HL-60 (cell line): ENCODE results near the gene TMPRSS9.

Experiments
- DNase-seq, 2 experiments: peaks; one replicate each; pipeline ENCODE4 v3.0.0-alpha.2; 2010 to 2020; ENCODE audit warnings: low read depth in 1 of 2, low spot score in 1 of 2
- H3K27ac ChIP-seq: fragments of 250-450 bp; sonication (Bioruptor Pico); replicated peaks from 2 replicates; pipeline ENCODE4 v1.5.1; 2020; ENCODE audit warnings: mild to moderate bottlenecking, moderate library complexity
- H3K27me3 ChIP-seq: fragments of 250-450 bp; sonication (Bioruptor Pico); 2 replicates; pipeline ENCODE4 v1.5.1; 2021; ENCODE audit warnings: mild to moderate bottlenecking, moderate library complexity; ENCODE audit not compliant: insufficient read depth, poor library complexity, severe bottlenecking
- H3K4me3 ChIP-seq: replicated peaks from 2 replicates; pipeline ENCODE4 v1.5.1; 2011; ENCODE audit warnings: mild to moderate bottlenecking, control low read depth, low read length; ENCODE audit not compliant: insufficient read depth
- GABPA ChIP-seq: IDR thresholded peaks from 2 replicates; pipeline ENCODE4 v1.6.1; 2012; ENCODE audit warnings: low read depth
- POLR2AphosphoS5 ChIP-seq: IDR thresholded peaks from 2 replicates; pipeline ENCODE4 v1.6.1; 2012; ENCODE audit warnings: low read depth
- SPI1 ChIP-seq: IDR thresholded peaks from 2 replicates; pipeline ENCODE4 v1.6.1; 2012; ENCODE audit warnings: low read depth, mild to moderate bottlenecking, borderline replicate concordance
- TF ChIP-seq, protein P1 (sequence below): IDR thresholded peaks from one replicate; pipeline ENCODE4 v1.5.1; 2011; ENCODE audit warnings: low read length, control low read depth, inconsistent platforms; ENCODE audit not compliant: insufficient read depth
- TF ChIP-seq, protein P2 (sequence below): IDR thresholded peaks from 2 replicates; pipeline ENCODE4 v1.6.1; 2012; ENCODE audit warnings: low read depth; ENCODE audit not compliant: insufficient replicate concordance

Gene TMPRSS9

DNA sequence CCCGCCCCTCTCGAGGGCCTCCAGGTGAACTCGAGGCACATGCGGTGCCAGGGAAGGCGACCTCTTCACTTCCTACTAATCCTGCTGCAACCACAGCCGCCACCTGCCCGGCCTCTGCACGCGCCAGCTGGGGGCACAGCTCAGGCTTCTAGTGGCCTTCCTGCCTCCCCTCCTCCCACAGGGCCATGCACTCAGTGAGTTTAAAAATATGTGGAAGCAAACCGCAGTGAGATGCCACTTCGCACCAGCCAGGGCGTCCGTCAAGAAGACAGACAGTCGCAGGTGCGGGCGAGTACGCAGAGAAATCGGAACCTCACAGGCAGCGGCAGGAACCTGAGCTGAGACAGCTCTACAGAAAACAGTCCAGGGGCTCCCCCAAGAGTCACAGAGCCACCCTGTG is 86.3 kb downstream of the TMPRSS9 start:
- peak; percentile 38 to 87 for DNase-seq
- H3K4me3 ChIP-seq: no peak overlapping the region
- no peaks in the 10 kb centered on the region for H3K27me3 ChIP-seq
- TF ChIP-seq POLR2AphosphoS5 (peak; percentile 97), SPI1 (peak; percentile 54; the same call in 1 of the 2 replicates), GABPA (no peak)
- TF ChIP-seq, protein P1, sequence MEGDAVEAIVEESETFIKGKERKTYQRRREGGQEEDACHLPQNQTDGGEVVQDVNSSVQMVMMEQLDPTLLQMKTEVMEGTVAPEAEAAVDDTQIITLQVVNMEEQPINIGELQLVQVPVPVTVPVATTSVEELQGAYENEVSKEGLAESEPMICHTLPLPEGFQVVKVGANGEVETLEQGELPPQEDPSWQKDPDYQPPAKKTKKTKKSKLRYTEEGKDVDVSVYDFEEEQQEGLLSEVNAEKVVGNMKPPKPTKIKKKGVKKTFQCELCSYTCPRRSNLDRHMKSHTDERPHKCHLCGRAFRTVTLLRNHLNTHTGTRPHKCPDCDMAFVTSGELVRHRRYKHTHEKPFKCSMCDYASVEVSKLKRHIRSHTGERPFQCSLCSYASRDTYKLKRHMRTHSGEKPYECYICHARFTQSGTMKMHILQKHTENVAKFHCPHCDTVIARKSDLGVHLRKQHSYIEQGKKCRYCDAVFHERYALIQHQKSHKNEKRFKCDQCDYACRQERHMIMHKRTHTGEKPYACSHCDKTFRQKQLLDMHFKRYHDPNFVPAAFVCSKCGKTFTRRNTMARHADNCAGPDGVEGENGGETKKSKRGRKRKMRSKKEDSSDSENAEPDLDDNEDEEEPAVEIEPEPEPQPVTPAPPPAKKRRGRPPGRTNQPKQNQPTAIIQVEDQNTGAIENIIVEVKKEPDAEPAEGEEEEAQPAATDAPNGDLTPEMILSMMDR: no peak
- TF ChIP-seq, protein P2, sequence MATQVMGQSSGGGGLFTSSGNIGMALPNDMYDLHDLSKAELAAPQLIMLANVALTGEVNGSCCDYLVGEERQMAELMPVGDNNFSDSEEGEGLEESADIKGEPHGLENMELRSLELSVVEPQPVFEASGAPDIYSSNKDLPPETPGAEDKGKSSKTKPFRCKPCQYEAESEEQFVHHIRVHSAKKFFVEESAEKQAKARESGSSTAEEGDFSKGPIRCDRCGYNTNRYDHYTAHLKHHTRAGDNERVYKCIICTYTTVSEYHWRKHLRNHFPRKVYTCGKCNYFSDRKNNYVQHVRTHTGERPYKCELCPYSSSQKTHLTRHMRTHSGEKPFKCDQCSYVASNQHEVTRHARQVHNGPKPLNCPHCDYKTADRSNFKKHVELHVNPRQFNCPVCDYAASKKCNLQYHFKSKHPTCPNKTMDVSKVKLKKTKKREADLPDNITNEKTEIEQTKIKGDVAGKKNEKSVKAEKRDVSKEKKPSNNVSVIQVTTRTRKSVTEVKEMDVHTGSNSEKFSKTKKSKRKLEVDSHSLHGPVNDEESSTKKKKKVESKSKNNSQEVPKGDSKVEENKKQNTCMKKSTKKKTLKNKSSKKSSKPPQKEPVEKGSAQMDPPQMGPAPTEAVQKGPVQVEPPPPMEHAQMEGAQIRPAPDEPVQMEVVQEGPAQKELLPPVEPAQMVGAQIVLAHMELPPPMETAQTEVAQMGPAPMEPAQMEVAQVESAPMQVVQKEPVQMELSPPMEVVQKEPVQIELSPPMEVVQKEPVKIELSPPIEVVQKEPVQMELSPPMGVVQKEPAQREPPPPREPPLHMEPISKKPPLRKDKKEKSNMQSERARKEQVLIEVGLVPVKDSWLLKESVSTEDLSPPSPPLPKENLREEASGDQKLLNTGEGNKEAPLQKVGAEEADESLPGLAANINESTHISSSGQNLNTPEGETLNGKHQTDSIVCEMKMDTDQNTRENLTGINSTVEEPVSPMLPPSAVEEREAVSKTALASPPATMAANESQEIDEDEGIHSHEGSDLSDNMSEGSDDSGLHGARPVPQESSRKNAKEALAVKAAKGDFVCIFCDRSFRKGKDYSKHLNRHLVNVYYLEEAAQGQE: no peak
- no peak overlapping the region for H3K27ac ChIP-seq

DNA sequence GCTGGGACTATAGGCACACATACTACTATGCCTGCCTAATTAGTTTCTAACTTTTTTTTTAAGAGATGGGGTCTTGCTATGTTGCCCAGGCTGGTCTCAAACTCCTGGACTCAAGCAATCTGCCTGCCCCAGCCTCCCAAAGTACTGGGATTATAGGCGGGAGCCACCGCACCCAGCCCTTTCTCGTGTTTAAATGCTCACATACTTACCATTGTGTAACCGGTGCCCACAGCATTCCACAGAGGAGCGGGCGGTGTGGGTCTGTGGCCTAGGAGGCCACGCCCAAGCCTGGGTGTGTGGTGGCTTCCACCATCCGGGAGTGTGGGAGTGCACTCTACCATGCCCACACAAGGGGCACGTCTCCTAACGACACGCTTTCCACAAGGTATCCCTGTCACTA is 89.0 kb downstream of the TMPRSS9 start:
- H3K4me3 ChIP-seq: no peak overlapping the region
- H3K27ac ChIP-seq: no peak overlapping the region
- H3K27me3 ChIP-seq: no peaks in the 10 kb centered on the region
- TF ChIP-seq POLR2AphosphoS5: no peak
- TF ChIP-seq, protein P1: no peak
- no peak for DNase-seq

DNA sequence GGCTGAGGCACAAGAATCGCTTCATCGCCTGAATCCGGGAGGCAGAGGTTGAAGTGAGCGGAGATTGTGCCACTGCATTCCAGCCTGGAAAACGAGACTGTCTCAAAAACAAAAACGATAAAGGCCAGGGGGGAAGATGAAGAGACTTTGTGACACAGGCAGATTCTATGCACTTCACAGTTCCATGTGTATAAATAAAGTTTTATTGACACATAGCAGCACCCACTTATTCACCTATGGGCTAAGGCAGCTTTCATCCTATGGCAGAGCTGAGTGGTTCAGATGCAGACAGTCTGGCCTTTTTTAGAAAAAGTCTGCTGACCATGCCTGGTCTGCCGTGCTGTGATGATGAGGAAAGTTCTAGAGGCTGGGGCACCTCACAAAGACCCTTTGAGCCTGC is 91.1 kb downstream of the TMPRSS9 start:
- DNase-seq: no peak
- TF ChIP-seq GABPA (no peak), SPI1 (no peak), POLR2AphosphoS5 (no peak)
- TF ChIP-seq, protein P2: no peak
- TF ChIP-seq, protein P1: no peak
- H3K27ac ChIP-seq: no peak overlapping the region
- no peaks in the 10 kb centered on the region for H3K27me3 ChIP-seq
- H3K4me3 ChIP-seq: no peak overlapping the region

DNA sequence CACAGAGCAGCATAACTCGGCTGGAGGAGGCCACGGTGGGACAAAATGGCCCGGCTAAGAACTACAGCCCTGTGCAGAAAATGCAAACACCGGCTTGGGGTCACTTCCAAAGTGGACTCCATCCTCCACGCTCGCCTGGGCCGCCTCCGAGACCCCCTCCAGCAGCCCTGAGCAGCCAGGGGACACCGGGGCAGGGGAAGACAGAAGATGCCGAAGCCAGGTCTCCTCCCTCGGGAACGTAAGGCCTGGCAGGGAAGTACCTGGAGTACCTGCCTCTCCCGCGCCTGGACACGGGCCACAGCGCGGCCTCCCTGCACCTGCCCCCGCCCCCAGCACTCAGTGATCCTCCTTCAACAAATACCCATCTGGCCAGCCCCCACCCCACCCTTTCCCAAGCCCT is 91.7 kb downstream of the TMPRSS9 start:
- no peak overlapping the region for H3K4me3 ChIP-seq
- no peak for DNase-seq
- no peaks in the 10 kb centered on the region for H3K27me3 ChIP-seq
- no peak for TF ChIP-seq POLR2AphosphoS5
- TF ChIP-seq, protein P2: no peak
- TF ChIP-seq, protein P1: no peak
- no peak for TF ChIP-seq SPI1
- no peak for TF ChIP-seq GABPA
- no peak overlapping the region for H3K27ac ChIP-seq
